K562 (cell line): ENCODE measurements around the gene FXN. TPM values are rescaled to one million over a fixed set of nuclear protein-coding genes. Genes with fewer than 3 reads are reported as not detected.
A peak's percentile ranks its signal among the peaks of the same experiment; 100 is the strongest.

Experiments used
- ETV5 ChIP-seq: sonication (generic); formaldehyde crosslinking; IDR thresholded peaks from 2 replicates; pipeline ENCODE4 v1.4.0; 2020; ENCODE audit warnings: low read depth, mild to moderate bottlenecking, missing genetic modification reagents
- MEF2D ChIP-seq: conservative IDR thresholded peaks from 2 replicates; pipeline ENCODE4 v1.6.1; 2016; ENCODE audit warnings: low read depth, missing genetic modification characterization, missing compliant biosample characterization
- TAF1 ChIP-seq: IDR thresholded peaks from 2 replicates; pipeline ENCODE4 v1.6.1; 2011; ENCODE audit warnings: mild to moderate bottlenecking, low read length, moderate library complexity; ENCODE audit not compliant: insufficient read depth, control insufficient read depth, severe bottlenecking; ENCODE audit errors: extremely low read depth
- TARDBP ChIP-seq: fragments of 450-650 bp; IDR thresholded peaks from 2 replicates; pipeline ENCODE4 v1.6.1; 2016
- ZSCAN29 ChIP-seq: fragments of 450-650 bp; IDR thresholded peaks from 2 replicates; pipeline ENCODE4 v1.6.1; 2017
- polyA plus RNA-seq, 8 experiments: library from polyadenylated mRNA; depleted of rRNA in 4 of 8; stranded (reverse) in 5 of 8; unstranded in 3 of 8; fragments of >200 nt; fragmentation: Nextera tagmentation in 2 of 8; fragmentation: Illumina TruSeq in 1 of 8; extraction: Ambion mirVana in 2 of 8; extraction: Trizol in 1 of 8; gene quantifications; 2 replicates each; pipeline versions ENCODE4 v1.2.1 to v1.2.3, GENCODE V29; 2011 to 2014; ENCODE audit warnings: inconsistent platforms in 1 of 8, missing spikeins in 1 of 8
- total RNA-seq, 7 experiments: library from RNA; depleted of rRNA in 6 of 7; stranded (reverse); fragments of >200 nt in 6 of 7; fragmentation: Illumina TruSeq in 2 of 7; extraction: Trizol in 2 of 7; gene quantifications; 2 replicates each; pipeline versions ENCODE4 v1.2.1 to v1.2.3, GENCODE V29; 2011 to 2021; ENCODE audit warnings: low replicate concordance in 1 of 7
- TF ChIP-seq, protein P1 (sequence below), 2 experiments: fragments of 450-650 bp; formaldehyde crosslinking in 1 of 2; IDR thresholded peaks; 2 replicates each; pipeline versions ENCODE4 v1.4.0 to v1.6.1; 2014 to 2020; ENCODE audit warnings: mild to moderate bottlenecking in 2 of 2, borderline replicate concordance in 1 of 2, low read depth in 1 of 2
- TF ChIP-seq, protein P2 (sequence below): sonication (generic); formaldehyde crosslinking; IDR thresholded peaks from 2 replicates; pipeline ENCODE4 v1.8.0; 2022; ENCODE audit warnings: mild to moderate bottlenecking, missing genetic modification reagents
- TF ChIP-seq, protein P3 (sequence below): fragments of 450-650 bp; IDR thresholded peaks from 2 replicates; pipeline ENCODE4 v1.6.1; 2017; ENCODE audit warnings: antibody characterized with exemption, mild to moderate bottlenecking

FXN gene
- total and polyA plus RNA-seq, 9 of the 15 experiments (the other 6 are each of a cell fraction or from before 2014, with no cell fraction given) = 7.6 to 51.5 (median 30.3) TPM

DNA sequence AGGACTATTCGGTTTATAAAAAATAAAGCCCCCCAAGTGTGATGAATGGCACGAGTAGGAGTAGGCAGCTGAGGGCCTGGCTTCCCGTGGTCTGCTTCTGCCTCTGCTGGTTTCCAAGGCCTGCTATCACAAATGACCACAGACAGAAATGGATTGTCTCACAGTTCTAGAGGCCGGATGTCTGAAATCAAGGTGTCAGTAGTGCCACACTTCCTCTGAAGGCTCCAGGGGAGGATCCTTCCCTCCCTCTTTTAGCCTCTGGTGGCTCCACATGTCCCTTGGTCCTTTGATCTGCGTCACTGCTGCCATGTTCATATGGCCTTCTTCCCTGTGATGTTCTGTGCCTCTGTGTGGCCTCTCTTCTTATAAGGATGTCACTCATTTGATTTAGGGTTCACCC, 36.7 kb upstream of the FXN start (continued):
- TF ChIP-seq TAF1 (no peak), ZSCAN29 (no peak), MEF2D (tag) (no peak), ETV5 (CRISPR knock-in tag) (peak; percentile 64; the same call in 1 of the 2 replicates), TARDBP (no peak)
- TF ChIP-seq, protein P1, sequence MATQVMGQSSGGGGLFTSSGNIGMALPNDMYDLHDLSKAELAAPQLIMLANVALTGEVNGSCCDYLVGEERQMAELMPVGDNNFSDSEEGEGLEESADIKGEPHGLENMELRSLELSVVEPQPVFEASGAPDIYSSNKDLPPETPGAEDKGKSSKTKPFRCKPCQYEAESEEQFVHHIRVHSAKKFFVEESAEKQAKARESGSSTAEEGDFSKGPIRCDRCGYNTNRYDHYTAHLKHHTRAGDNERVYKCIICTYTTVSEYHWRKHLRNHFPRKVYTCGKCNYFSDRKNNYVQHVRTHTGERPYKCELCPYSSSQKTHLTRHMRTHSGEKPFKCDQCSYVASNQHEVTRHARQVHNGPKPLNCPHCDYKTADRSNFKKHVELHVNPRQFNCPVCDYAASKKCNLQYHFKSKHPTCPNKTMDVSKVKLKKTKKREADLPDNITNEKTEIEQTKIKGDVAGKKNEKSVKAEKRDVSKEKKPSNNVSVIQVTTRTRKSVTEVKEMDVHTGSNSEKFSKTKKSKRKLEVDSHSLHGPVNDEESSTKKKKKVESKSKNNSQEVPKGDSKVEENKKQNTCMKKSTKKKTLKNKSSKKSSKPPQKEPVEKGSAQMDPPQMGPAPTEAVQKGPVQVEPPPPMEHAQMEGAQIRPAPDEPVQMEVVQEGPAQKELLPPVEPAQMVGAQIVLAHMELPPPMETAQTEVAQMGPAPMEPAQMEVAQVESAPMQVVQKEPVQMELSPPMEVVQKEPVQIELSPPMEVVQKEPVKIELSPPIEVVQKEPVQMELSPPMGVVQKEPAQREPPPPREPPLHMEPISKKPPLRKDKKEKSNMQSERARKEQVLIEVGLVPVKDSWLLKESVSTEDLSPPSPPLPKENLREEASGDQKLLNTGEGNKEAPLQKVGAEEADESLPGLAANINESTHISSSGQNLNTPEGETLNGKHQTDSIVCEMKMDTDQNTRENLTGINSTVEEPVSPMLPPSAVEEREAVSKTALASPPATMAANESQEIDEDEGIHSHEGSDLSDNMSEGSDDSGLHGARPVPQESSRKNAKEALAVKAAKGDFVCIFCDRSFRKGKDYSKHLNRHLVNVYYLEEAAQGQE (IDR thresholded peaks at IDR 0.05; ENCODE audit: borderline replicate concordance) = 0 out of 2 replicates have a peak, but pooled peaks have one; percentile 5
- TF ChIP-seq, protein P1 (CRISPR knock-in tag; IDR thresholded peaks at IDR 0.05; ENCODE audit: low read depth) = no peak
- TF ChIP-seq, protein P2, sequence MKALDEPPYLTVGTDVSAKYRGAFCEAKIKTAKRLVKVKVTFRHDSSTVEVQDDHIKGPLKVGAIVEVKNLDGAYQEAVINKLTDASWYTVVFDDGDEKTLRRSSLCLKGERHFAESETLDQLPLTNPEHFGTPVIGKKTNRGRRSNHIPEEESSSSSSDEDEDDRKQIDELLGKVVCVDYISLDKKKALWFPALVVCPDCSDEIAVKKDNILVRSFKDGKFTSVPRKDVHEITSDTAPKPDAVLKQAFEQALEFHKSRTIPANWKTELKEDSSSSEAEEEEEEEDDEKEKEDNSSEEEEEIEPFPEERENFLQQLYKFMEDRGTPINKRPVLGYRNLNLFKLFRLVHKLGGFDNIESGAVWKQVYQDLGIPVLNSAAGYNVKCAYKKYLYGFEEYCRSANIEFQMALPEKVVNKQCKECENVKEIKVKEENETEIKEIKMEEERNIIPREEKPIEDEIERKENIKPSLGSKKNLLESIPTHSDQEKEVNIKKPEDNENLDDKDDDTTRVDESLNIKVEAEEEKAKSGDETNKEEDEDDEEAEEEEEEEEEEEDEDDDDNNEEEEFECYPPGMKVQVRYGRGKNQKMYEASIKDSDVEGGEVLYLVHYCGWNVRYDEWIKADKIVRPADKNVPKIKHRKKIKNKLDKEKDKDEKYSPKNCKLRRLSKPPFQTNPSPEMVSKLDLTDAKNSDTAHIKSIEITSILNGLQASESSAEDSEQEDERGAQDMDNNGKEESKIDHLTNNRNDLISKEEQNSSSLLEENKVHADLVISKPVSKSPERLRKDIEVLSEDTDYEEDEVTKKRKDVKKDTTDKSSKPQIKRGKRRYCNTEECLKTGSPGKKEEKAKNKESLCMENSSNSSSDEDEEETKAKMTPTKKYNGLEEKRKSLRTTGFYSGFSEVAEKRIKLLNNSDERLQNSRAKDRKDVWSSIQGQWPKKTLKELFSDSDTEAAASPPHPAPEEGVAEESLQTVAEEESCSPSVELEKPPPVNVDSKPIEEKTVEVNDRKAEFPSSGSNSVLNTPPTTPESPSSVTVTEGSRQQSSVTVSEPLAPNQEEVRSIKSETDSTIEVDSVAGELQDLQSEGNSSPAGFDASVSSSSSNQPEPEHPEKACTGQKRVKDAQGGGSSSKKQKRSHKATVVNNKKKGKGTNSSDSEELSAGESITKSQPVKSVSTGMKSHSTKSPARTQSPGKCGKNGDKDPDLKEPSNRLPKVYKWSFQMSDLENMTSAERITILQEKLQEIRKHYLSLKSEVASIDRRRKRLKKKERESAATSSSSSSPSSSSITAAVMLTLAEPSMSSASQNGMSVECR = no peak
- TF ChIP-seq, protein P3, sequence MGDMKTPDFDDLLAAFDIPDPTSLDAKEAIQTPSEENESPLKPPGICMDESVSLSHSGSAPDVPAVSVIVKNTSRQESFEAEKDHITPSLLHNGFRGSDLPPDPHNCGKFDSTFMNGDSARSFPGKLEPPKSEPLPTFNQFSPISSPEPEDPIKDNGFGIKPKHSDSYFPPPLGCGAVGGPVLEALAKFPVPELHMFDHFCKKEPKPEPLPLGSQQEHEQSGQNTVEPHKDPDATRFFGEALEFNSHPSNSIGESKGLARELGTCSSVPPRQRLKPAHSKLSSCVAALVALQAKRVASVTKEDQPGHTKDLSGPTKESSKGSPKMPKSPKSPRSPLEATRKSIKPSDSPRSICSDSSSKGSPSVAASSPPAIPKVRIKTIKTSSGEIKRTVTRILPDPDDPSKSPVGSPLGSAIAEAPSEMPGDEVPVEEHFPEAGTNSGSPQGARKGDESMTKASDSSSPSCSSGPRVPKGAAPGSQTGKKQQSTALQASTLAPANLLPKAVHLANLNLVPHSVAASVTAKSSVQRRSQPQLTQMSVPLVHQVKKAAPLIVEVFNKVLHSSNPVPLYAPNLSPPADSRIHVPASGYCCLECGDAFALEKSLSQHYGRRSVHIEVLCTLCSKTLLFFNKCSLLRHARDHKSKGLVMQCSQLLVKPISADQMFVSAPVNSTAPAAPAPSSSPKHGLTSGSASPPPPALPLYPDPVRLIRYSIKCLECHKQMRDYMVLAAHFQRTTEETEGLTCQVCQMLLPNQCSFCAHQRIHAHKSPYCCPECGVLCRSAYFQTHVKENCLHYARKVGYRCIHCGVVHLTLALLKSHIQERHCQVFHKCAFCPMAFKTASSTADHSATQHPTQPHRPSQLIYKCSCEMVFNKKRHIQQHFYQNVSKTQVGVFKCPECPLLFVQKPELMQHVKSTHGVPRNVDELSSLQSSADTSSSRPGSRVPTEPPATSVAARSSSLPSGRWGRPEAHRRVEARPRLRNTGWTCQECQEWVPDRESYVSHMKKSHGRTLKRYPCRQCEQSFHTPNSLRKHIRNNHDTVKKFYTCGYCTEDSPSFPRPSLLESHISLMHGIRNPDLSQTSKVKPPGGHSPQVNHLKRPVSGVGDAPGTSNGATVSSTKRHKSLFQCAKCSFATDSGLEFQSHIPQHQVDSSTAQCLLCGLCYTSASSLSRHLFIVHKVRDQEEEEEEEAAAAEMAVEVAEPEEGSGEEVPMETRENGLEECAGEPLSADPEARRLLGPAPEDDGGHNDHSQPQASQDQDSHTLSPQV = peak; percentile 32; the same call in 1 of the 2 replicates
